HG03460 (cell line): ENCODE data around the gene NAALADL1.
A peak's percentile ranks its signal among the peaks of the same experiment; 100 is the strongest.

ENCODE experiments used
- ATAC-seq: cut with Tn5 transposase; IDR thresholded peaks from one replicate; pipeline ENCODE4 v1.9.1; 2021; ENCODE audit not compliant: unreplicated experiment

Gene NAALADL1, protein sequence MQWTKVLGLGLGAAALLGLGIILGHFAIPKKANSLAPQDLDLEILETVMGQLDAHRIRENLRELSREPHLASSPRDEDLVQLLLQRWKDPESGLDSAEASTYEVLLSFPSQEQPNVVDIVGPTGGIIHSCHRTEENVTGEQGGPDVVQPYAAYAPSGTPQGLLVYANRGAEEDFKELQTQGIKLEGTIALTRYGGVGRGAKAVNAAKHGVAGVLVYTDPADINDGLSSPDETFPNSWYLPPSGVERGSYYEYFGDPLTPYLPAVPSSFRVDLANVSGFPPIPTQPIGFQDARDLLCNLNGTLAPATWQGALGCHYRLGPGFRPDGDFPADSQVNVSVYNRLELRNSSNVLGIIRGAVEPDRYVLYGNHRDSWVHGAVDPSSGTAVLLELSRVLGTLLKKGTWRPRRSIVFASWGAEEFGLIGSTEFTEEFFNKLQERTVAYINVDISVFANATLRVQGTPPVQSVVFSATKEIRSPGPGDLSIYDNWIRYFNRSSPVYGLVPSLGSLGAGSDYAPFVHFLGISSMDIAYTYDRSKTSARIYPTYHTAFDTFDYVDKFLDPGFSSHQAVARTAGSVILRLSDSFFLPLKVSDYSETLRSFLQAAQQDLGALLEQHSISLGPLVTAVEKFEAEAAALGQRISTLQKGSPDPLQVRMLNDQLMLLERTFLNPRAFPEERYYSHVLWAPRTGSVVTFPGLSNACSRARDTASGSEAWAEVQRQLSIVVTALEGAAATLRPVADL

DNA sequence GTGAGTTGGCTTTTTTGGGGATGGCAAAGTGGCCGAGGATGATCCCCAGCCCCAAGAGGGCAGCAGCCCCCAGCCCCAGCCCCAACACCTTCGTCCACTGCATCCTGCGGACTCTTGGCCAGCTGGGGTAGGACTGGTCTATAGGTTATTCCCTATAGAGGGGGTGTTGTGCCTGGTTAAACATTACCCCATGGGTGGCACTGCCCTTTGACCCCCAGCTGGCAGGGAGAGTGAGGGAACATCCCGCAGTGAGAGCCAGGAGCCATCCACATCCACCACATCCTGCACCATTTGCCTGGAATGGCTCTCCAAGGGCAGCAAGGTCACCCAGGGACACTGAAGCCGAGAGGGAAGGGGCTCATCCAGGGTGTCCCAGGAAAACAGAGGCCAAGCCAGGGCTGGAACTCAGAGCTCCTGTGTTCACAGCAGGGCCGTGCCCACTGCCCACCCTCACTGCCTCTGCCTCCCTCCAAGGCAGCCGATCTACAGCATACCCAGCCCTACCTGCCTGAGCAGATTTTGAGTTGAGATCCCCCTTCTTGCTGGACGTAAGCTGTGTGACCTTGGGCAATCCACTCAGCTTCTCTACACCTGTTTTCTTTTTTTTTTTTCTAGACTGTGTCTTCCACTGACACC is at the start of gene NAALADL1:
Gene NAALADL1 (minus strand): TSS at position 135 of the 636 bp plus-strand sequence. CDS start 32 bp downstream, at position 103.
- ATAC-seq, result no peak

GRCh38 chr11:65107751-65108468 is 49.6 kb upstream of the NAALADL1 start:
- no peak for ATAC-seq

GRCh38 chr11:65107078-65107477 is 48.7 kb upstream of the NAALADL1 start:
- ATAC-seq, result no peak

- ATAC-seq, result no peak
Measured at GRCh38 chr11:65104628-65105027, 46.3 kb upstream of the NAALADL1 start.

DNA sequence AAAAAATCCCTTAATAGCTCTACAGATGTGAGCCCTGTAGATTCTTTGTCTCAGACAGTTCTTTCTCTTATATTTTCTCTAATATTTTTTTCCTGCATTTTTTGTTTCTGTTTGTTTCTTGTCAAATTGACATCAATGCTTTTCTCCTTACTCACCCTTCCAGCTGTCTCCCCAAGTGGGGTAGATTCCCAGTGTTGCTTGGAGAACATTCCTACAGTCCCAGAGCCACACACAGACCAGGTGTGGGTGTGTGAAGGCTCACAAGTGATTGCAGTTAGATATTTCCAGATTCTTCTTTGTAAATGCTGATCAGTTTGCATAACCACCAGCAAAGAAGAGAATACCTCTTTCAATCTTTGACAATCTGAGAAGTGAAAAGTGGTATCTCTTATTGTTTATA is 45.1 kb upstream of the NAALADL1 start:
- no peak for ATAC-seq

DNA sequence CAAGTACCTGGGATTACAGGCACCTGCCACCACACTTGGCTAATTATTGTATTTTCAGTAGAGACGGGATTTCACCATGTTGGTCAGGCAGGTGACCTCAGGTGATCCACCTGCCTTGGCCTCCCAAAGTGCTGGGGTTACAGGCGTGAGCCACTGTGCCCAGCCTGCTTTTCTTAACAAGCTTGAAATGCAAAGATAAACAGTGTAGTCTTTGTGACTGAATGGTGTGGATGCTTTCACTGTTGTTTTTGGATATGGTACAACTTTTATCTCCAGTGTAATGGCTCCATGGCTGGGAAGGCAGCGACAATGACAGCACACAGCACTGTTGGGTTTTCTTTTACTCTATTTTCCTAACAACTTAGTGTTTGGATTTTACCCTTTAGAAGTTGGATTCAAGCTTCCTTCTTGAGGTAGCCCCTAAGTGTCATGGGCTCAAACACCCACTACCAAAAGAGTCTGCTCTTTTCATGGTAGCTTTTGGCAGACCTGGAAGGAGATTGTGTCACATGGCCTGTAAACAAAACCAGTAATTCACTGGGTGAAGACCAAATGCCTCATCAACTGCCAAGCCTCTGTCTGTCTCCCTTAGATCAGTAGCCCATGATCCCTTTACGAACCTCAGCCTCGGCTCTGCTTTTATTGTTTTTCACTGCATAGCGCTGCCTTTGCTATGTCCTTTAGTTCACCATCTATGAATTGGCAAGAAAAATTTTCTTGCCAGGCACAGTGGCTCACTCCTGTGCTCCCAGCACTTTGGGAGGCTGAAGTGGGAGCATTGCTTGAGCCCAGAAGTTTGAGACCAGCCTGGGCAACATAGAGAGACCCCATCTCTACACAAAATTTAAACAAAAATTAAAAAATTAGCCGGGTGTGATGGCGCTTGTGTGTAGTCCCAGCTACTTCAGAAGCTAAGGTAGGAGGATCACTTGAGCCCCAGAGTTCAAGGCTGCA is 44.1 kb upstream of the NAALADL1 start:
- no peak for ATAC-seq

GRCh38 chr11:65100674-65101350 is 42.5 kb upstream of the NAALADL1 start:
- no peak for ATAC-seq

DNA sequence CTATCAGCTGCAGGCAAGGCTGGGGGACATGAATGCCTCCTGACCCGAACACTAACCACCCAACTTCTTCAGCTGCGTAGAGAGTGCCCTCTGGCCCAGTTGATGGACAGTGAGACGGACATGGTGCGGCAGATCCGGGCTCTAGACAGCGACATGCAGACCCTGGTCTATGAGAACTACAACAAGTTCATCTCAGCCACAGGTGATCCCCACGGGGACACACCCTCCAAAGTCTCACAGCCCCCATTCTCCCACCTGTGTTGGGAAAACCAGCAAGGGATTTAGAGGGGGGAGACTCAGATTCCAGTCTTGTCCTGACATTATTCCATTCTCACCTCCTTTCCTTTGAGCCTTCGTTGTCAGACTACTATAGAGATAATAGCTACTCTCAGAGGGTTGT is 38.6 kb upstream of the NAALADL1 start:
- ATAC-seq, result no peak

- peak; percentile 83 for ATAC-seq
Measured at GRCh38 chr11:65095974-65096806, 37.8 kb upstream of the NAALADL1 start, which contains the start of gene VPS51. VPS51 (plus strand) TSS chr11:65096214; CDS start chr11:65096251, 37 bp downstream.

DNA sequence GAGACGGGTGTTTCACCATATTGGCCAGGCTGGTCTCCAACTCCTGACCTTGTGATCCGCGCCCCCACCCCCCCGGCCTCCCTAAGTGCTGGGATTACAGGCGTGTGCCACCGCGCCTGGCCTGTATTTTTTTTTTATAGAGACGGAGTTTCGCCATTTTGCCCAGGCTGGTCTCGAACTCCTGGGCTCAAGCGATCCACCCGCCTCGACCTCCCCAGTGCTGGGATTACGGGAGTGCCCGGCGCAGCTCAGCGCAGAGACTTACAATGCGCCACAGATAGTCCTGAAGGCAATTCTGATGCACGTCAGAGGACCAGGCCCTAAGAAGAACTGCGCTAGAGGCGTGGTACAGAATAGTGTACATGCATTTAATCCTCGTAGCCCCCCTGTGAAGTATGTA is 37.1 kb upstream of the NAALADL1 start:
- no peak for ATAC-seq

- no peak for ATAC-seq
Measured at GRCh38 chr11:65090628-65091027, 32.3 kb upstream of the NAALADL1 start.

- ATAC-seq, result no peak
Measured at GRCh38 chr11:65089621-65090020, 31.3 kb upstream of the NAALADL1 start.

DNA sequence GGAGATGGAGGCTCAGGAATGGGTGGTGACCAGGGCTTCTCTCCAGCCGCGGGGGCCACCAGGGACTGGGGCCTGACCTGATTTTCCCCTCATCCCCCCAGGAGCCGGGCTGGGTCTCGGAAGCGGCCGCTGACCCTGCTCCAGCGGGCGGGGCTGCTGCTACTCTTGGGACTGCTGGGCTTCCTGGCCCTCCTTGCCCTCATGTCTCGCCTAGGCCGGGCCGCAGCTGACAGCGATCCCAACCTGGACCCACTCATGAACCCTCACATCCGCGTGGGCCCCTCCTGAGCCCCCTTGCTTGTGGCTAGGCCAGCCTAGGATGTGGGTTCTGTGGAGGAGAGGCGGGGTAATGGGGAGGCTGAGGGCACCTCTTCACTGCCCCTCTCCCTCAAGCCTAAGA is 29.5 kb upstream of the NAALADL1 start:
- no peak for ATAC-seq

DNA sequence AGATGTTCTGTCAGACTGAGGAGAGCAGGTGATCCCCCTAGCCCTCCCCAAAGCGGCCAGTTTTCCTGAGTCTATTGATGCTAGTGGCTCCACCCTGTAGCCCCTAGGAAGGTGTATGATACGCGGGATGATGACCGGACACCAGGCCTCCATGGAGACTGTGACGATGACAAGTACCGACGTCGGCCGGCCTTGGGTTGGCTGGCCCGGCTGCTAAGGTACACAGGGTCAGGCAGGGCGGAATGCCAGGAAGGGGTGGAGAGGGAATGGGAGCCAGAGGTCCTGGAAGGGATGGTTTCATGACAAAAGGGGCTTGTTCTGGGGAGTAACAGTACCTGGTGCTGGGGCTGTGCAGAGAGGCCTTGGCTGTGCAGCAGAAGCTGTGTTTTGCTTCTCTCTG is 28.9 kb upstream of the NAALADL1 start:
- ATAC-seq, result no peak

GRCh38 chr11:65086809-65087208 is 28.5 kb upstream of the NAALADL1 start:
- no peak for ATAC-seq

GRCh38 chr11:65085446-65085845 is 27.1 kb upstream of the NAALADL1 start:
- no peak for ATAC-seq

DNA sequence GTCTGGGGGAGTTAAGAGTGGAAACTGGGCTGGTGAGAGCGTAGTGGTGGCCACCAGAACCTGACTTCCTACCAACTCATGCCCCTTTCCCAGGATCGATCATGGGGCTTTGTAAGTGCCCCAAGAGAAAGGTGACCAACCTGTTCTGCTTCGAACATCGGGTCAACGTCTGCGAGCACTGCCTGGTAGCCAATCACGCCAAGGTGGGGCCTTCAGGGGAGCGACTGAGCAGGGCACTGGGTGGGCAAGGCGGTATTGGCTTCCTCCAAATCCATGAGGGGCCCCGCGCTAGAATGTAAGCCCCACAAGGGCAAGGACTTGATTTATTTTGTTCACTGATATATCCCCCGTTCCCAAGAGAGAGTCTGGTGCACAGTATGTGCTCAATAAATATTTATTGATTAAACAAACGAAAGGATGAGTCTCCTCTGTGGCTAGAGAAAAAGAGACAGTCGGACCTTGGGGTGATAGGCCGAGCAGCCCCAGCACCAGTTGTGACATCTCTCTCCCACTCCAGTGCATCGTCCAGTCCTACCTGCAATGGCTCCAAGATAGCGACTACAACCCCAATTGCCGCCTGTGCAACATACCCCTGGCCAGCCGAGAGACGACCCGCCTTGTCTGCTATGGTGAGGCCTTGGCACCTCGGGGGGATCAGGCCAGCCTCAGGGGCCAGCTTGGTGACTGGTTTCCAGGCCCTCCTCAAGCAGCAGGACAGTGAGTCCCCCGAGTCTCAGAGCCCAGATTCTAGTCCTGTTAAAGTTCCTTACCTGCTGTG is 26.4 kb upstream of the NAALADL1 start:
- no peak for ATAC-seq
